Dermis lymphatic vessel endothelial cell (primary cell): ENCODE measurements around the gene ZMYND15. TPM values are rescaled to one million over a fixed set of nuclear protein-coding genes. Genes with fewer than 3 reads are reported as not detected.

ENCODE experiments used
- total RNA-seq: library from RNA; depleted of rRNA; stranded (reverse); fragments of >200 nt; gene quantifications from 2 replicates; pipeline ENCODE4 v1.2.1, GENCODE V29; 2014

ZMYND15 gene, protein sequence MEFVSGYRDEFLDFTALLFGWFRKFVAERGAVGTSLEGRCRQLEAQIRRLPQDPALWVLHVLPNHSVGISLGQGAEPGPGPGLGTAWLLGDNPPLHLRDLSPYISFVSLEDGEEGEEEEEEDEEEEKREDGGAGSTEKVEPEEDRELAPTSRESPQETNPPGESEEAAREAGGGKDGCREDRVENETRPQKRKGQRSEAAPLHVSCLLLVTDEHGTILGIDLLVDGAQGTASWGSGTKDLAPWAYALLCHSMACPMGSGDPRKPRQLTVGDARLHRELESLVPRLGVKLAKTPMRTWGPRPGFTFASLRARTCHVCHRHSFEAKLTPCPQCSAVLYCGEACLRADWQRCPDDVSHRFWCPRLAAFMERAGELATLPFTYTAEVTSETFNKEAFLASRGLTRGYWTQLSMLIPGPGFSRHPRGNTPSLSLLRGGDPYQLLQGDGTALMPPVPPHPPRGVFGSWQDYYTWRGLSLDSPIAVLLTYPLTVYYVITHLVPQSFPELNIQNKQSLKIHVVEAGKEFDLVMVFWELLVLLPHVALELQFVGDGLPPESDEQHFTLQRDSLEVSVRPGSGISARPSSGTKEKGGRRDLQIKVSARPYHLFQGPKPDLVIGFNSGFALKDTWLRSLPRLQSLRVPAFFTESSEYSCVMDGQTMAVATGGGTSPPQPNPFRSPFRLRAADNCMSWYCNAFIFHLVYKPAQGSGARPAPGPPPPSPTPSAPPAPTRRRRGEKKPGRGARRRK
- under 0.01 and 0.11 TPM in 2 replicates for total RNA-seq

DNA sequence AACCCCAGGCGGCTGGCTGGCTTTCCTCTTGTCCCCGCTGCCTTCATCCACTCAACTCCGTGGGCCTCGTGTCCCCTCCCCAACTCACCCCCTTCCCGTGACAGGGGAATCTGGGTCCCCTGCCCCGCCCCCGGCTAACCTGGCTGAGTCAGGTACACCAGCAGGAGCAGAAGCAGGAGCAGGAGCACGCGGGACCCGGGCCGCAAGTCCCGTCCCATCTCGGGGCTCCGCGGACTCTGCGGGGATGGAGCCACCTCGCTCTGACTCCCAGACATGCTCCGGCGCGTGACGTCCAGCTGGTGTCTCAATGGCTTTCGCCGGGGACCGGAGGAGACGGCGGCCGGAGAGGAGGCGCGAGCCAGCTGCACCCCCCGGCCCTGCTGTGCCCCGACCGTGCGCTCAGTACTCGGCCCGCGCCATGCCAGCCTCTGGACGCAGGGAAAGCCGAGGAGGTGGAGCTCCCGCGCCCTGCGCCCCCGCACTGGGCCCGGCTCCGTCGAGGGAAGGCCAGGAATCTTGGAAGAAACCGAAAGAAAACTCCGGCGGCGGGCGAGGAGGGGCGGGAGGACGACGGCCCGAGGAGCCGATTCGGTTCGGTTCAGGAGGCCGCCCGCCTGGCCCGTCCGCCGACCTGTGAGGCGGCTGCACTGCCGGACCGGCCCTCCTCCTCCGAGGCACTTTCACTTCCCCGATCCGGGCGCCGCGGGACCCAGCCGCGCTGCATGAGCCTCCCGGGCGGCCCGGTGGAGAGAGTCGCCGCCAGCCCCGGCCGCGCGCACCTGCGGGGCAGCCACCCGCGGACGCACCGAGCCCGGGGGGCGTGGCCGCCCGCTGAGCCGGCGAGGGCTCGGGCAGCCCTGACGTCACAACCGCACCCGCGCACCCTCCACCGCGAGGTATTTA lies at the start of gene ZMYND15, which contains the start of gene CXCL16:
Gene ZMYND15 (plus strand): TSS at position 712 of the 903 bp plus-strand sequence. CDS start 716 bp downstream, outside the sequence.
Gene CXCL16 (minus strand): TSS at position 807 of the 903 bp plus-strand sequence. CDS start 589 bp downstream, at position 218.

DNA sequence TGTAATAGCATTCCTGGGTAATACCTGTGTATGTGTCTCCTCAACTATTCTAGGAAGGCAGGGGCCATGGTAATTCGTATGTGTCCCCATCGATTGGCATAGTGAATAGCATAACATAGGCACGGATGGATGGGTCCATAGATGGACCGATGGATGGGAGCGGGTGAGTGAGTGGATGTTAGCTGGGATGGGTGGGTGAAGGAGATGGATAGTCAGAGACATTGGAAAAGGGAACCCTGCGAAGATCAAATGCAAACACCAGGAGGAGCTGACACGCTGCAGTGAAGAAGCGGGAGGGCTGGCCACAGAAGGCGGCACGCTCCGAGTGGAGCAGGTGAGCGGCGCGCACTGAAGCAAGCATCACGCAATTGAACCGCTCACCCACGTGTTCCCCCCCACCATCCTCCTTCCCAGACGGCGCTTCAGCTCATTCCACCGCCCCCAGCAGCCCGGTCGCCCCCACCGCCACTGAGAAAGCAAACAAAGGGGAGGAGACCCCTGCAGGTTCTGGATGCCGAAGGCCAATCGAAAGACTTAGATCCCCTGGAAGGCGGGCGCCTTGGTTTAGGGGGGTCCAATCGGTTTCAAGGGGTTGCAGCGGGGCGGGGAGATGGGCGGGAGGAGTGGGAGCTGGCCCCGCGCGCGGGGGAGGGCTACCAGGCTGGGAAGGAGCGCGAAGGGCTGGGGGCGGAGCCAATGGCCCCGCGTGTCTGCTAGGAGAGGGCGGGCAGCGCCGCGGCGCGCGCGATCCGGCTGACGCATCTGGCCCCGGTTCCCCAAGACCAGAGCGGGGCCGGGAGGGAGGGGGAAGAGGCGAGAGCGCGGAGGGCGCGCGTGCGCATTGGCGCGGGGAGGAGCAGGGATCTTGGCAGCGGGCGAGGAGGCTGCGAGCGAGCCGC lies 29.6 kb upstream of the ZMYND15 start, which contains the start of gene ARRB2:
Gene ARRB2 (plus strand): TSS at position 839 of the 899 bp plus-strand sequence. CDS start 90 bp downstream, outside the sequence.

DNA sequence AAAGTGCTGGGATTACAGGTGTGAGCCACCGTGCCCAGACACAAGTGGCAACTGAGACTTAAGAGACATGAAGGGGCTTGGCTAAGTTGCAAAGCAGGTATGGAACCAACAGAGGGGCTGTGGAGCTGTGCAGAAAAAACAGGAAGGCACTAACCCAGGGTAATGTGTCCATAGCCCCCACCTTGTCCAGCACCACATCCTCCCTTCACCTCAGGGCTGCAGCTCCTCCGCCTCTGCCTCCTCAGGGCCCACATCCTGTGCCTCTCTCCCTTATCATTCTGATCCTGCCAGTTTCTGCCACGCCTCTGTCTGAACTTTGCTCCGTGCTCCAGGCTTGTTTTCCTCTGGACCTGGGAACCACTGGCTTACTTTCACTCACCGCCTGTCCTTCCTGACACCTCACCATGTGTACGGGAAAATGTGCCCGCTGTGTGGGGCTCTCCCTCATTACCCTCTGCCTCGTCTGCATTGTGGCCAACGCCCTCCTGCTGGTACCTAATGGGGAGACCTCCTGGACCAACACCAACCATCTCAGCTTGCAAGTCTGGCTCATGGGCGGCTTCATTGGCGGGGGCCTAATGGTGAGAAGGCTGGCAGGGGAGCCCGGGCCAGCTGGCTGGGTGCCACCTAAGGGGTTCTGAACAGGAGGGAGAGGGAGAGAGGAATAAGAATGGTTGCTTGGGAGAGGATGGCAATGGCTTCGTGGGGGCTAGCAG lies 32.0 kb downstream of the ZMYND15 start, which contains the start of gene TM4SF5:
Gene TM4SF5 (plus strand): TSS at position 368 of the 716 bp plus-strand sequence. CDS start 37 bp downstream, at position 405.

DNA sequence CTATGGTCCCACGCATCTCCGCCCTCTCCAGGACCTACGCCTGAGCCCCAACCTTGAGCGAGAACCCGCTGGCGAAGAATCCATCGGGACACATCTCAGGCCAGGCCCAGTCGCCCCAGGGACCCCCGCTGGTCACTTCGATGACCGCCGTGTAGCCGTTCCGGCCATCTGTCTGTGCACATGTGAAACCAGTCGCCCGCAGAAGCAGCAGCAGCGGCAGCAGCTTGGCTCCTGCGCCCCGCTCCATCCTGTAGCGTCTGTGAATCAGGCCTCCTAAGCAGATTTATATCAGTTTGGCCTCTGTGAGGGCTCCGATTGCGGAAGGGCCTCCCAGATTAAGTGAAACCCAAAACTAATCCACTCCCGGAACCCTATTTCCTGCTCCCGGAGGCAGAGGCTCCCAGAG lies 46.5 kb downstream of the ZMYND15 start, which contains the start of gene VMO1:
Gene VMO1 (minus strand): TSS at position 259 of the 406 bp plus-strand sequence. CDS start 12 bp downstream, at position 247.

DNA sequence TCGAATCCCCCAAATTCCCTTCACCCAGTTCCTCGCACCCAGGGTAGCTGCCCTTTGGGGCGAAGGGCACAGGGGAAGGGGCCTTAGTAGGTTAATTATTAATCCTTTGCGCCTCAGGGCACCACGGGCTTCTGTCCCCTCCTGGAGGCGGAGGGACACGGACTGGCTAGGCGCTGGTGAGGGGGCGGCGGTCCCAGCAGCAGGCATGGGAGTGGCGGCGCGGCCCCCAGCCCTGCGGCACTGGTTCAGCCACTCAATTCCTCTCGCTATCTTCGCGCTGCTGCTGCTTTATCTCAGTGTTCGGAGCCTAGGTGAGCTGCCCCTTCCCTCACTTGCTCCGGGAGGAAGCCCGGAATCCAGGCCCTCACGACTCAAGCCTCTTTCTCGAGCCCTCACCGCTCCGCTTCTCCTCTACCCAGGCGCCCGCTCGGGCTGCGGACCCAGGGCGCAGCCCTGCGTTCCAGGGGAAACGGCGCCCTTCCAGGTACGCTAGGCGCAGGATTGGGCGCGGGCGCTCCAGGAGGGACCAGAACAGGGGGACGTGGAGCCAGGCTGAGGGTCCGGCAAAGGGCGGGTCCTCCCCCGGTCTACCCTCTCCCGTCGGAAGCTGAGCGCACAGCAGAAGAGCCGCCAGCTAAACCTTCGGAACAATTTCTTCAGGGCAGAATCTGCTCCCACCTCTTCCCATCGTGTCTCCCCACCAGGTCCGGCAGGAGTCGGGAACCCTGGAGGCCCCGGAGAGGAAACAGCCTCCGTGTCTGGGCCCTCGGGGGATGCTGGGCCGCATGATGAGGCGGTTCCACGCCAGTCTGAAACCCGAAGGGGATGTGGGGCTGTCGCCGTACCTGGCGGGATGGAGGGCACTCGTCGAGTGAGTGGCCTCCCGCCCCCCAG lies 49.4 kb downstream of the ZMYND15 start, which contains the start of gene GLTPD2:
Gene GLTPD2 (plus strand): TSS at position 158 of the 894 bp plus-strand sequence. CDS start 48 bp downstream, at position 206.

Other genes with a start within 250 kb of the ZMYND15 start
- gene SPNS2, start 241.0 kb upstream of the ZMYND15 start, total RNA-seq: 46.9 and 59.2 TPM in 2 replicates
- 19.0 and 26.3 TPM in 2 replicates for gene MYBBP1A, start 184.4 kb upstream of the ZMYND15 start, total RNA-seq
- gene GGT6, start 179.3 kb upstream of the ZMYND15 start, total RNA-seq: not detected in 2 replicates
- gene SMTNL2, start 155.3 kb upstream of the ZMYND15 start, total RNA-seq: not detected in 2 replicates
- not detected in 2 replicates for gene ALOX15, start 98.2 kb upstream of the ZMYND15 start, total RNA-seq
- gene PELP1, start 35.7 kb upstream of the ZMYND15 start, total RNA-seq: 7.7 and 10.3 TPM in 2 replicates
- gene ARRB2, start 29.2 kb upstream of the ZMYND15 start, total RNA-seq: 7.5 and 9.0 TPM in 2 replicates
- gene MED11, start 8.4 kb upstream of the ZMYND15 start, total RNA-seq: 9.5 and 11.9 TPM in 2 replicates
- 0.54 and 0.77 TPM in 2 replicates for gene CXCL16, start 95 bp downstream of the ZMYND15 start, total RNA-seq
- gene TM4SF5, start 32.1 kb downstream of the ZMYND15 start, total RNA-seq: not detected in 2 replicates
- gene VMO1, start 46.5 kb downstream of the ZMYND15 start, total RNA-seq: 0.22 and 0.95 TPM in 2 replicates
- not detected in 2 replicates for gene GLTPD2, start 49.1 kb downstream of the ZMYND15 start, total RNA-seq
- gene PSMB6, start 56.3 kb downstream of the ZMYND15 start, total RNA-seq: 164 and 200 TPM in 2 replicates
- gene PLD2, start 67.3 kb downstream of the ZMYND15 start, total RNA-seq: 26.3 and 35.3 TPM in 2 replicates
- gene MINK1, start 93.5 kb downstream of the ZMYND15 start, total RNA-seq: 25.5 and 31.3 TPM in 2 replicates
- gene C17orf107, start 159.7 kb downstream of the ZMYND15 start, total RNA-seq: 0.77 and 1.1 TPM in 2 replicates
- gene CHRNE, start 163.3 kb downstream of the ZMYND15 start, total RNA-seq: 0.86 and 5.7 TPM in 2 replicates
- not detected in 2 replicates for gene GP1BA, start 192.4 kb downstream of the ZMYND15 start, total RNA-seq
- gene SLC25A11, start 200.2 kb downstream of the ZMYND15 start, total RNA-seq: 45.4 and 50.1 TPM in 2 replicates
- 11.5 and 12.6 TPM in 2 replicates for gene RNF167, start 200.4 kb downstream of the ZMYND15 start, total RNA-seq
- gene PFN1, start 208.7 kb downstream of the ZMYND15 start, total RNA-seq: 304 and 331 TPM in 2 replicates
- 2.2 and 2.3 TPM in 2 replicates for gene ENO3, start 211.3 kb downstream of the ZMYND15 start, total RNA-seq
- 53.2 and 56.7 TPM in 2 replicates for gene SPAG7, start 228.0 kb downstream of the ZMYND15 start, total RNA-seq
- 3.0 and 3.9 TPM in 2 replicates for gene CAMTA2, start 247.8 kb downstream of the ZMYND15 start, total RNA-seq